ENCODE measurements around the gene FBXW5.

Gene FBXW5

DNA sequence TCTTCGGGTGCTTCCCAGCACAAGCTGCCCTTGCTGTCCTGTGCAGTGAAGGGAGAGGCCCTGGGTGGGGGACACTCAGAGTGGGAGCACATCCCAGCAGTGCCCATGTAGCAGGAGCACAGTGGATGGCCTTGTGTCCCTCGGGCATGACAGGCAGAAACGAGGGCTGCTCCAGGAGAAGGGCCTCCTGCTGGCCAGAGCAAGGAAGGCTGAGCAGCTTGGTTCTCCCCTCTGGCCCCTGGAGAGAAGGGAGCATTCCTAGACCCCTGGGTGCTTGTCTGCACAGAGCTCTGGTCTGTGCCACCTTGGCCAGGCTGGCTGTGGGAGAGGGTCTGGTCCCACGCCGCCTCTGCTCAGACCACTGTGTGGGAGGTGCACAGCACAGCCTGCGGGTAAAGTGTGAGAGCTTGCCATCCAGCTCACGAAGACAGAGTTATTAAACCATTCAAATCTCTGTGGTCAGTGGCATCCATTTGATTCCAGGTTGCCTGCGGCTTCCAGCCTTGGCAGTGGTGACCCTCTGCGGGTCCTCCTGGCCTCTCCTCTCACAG lies 18.3 kb downstream of the FBXW5 start:
- TF ChIP-seq, protein P1, sequence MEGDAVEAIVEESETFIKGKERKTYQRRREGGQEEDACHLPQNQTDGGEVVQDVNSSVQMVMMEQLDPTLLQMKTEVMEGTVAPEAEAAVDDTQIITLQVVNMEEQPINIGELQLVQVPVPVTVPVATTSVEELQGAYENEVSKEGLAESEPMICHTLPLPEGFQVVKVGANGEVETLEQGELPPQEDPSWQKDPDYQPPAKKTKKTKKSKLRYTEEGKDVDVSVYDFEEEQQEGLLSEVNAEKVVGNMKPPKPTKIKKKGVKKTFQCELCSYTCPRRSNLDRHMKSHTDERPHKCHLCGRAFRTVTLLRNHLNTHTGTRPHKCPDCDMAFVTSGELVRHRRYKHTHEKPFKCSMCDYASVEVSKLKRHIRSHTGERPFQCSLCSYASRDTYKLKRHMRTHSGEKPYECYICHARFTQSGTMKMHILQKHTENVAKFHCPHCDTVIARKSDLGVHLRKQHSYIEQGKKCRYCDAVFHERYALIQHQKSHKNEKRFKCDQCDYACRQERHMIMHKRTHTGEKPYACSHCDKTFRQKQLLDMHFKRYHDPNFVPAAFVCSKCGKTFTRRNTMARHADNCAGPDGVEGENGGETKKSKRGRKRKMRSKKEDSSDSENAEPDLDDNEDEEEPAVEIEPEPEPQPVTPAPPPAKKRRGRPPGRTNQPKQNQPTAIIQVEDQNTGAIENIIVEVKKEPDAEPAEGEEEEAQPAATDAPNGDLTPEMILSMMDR (conservative IDR thresholded peaks at IDR 0.05; ENCODE audit: low read depth, low read length): 0 out of 2 replicates have a peak, but pooled peaks have one; percentile 17
- Histone ChIP-seq H3K79me2 (ENCODE audit: insufficient read depth, low read depth) (no peaks in the 10 kb centered on the region), H3K4me3 (IDR thresholded peaks at IDR 0.05; ENCODE audit: insufficient read depth, low read depth, low read length) (no peak overlapping the region), H3K36me3 (ENCODE audit: insufficient read depth) (no peaks in the 10 kb centered on the region), H3K27ac (no peak overlapping the region), H3K4me1 (ENCODE audit: low read depth, poor library complexity, severe bottlenecking) (no peaks in the 10 kb centered on the region), H4K20me1 (ENCODE audit: insufficient read depth) (no peaks in the 10 kb centered on the region), H3K4me2 (no peak overlapping the region), H3K27me3 (ENCODE audit: insufficient read depth, low read depth) (no peaks in the 10 kb centered on the region), H2AFZ (ENCODE audit: low read depth) (no peak overlapping the region), H3K9ac (no peak overlapping the region)

DNA sequence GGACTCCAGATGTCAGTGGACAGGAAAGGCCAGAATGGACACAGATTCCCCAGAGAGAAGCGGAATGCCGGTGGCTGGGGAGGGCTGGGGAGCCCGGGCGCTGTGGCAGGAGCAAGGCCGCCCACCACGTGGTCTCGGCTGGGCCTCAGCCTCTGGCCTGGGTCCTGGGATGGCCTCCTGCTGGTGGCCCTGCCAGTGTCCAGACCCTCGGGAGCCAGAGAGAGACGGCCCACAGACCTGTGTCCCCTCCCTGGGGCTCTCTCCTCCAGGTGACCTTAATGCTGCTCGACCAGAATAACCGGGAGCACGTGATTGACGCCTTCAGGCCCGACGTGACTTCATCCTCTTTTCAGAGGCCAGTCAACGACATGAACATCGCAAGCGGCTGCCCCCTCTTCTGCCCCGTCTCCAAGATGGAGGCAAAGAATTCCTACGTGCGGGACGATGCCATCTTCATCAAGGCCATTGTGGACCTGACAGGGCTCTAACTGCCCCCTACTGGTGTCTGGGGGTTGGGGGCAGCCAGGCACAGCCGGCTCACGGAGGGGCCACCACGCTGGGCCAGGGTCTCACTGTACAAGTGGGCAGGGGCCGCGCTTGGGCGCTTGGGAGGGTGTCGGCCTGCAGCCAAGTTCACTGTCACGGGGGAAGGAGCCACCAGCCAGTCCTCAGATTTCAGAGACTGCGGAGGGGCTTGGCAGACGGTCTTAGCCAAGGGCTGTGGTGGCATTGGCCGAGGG lies 19.0 kb downstream of the FBXW5 start:
- Histone ChIP-seq H3K36me3 (ENCODE audit: insufficient read depth) (peaks cover 5% of the 10 kb centered on the region; the same call in 1 of the 2 replicates), H3K9ac (no peak overlapping the region), H3K27ac (no peak overlapping the region), H2AFZ (ENCODE audit: low read depth) (no peak overlapping the region), H3K4me2 (no peak overlapping the region), H3K79me2 (ENCODE audit: insufficient read depth, low read depth) (no peaks in the 10 kb centered on the region), H4K20me1 (ENCODE audit: insufficient read depth) (no peaks in the 10 kb centered on the region), H3K4me1 (ENCODE audit: low read depth, poor library complexity, severe bottlenecking) (no peaks in the 10 kb centered on the region), H3K4me3 (IDR thresholded peaks at IDR 0.05; ENCODE audit: insufficient read depth, low read depth, low read length) (no peak overlapping the region), H3K27me3 (ENCODE audit: insufficient read depth, low read depth) (no peaks in the 10 kb centered on the region)
- TF ChIP-seq, protein P1 (conservative IDR thresholded peaks at IDR 0.05; ENCODE audit: low read depth, low read length): no peak

DNA sequence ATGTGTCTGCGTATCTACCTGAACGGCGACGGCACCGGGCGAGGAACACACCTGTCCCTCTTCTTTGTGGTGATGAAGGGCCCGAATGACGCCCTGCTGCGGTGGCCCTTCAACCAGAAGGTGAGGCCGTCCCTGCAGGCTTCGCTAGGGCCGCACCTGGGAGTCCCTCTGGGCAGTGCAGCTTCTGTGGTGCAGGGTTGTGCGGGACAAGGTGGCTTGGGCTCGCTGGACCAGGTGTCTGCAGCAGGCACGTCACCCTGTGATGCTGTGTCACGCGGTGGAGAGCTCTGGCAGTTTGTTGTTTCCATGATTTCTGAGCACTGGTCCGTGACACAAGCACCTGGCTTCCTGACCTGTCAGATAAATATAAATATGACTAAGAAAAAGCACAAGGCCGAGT lies 20.7 kb downstream of the FBXW5 start:
- Histone ChIP-seq H3K36me3 (ENCODE audit: insufficient read depth) (peaks cover 14% of the 10 kb centered on the region; the same call in 1 of the 2 replicates), H3K27me3 (ENCODE audit: insufficient read depth, low read depth) (no peaks in the 10 kb centered on the region), H3K9ac (no peak overlapping the region), H3K4me2 (no peak overlapping the region), H2AFZ (ENCODE audit: low read depth) (no peak overlapping the region), H3K27ac (no peak overlapping the region), H4K20me1 (ENCODE audit: insufficient read depth) (no peaks in the 10 kb centered on the region), H3K79me2 (ENCODE audit: insufficient read depth, low read depth) (no peaks in the 10 kb centered on the region), H3K4me1 (ENCODE audit: low read depth, poor library complexity, severe bottlenecking) (no peaks in the 10 kb centered on the region), H3K4me3 (IDR thresholded peaks at IDR 0.05; ENCODE audit: insufficient read depth, low read depth, low read length) (no peak overlapping the region)
- TF ChIP-seq, protein P1 (conservative IDR thresholded peaks at IDR 0.05; ENCODE audit: low read depth, low read length): no peak

DNA sequence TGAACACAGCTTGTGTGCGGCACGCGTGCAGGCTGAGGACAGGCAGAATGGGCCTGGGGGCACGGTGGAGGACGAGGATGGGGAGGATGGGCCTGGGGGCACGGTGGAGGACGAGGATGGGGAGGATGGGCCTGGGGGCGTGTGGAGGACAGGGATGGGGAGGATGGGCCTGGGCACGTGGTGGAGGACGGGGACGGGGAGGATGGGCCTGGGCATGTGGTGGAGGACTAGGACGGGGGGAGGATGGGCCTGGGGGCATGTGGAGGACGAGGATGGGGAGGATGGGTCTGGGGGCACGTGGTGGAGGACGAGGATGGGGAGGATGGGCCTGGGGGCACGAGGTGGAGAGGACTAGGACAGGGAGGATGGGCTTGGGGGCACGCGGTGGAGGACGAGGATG lies 22.0 kb downstream of the FBXW5 start:
- Histone ChIP-seq H3K4me3 (IDR thresholded peaks at IDR 0.05; ENCODE audit: insufficient read depth, low read depth, low read length) (no peak overlapping the region), H3K4me2 (no peak overlapping the region), H3K4me1 (ENCODE audit: low read depth, poor library complexity, severe bottlenecking) (no peaks in the 10 kb centered on the region), H3K27me3 (ENCODE audit: insufficient read depth, low read depth) (no peaks in the 10 kb centered on the region), H2AFZ (ENCODE audit: low read depth) (no peak overlapping the region), H3K36me3 (ENCODE audit: insufficient read depth) (peaks cover 14% of the 10 kb centered on the region; the same call in 1 of the 2 replicates), H3K79me2 (ENCODE audit: insufficient read depth, low read depth) (no peaks in the 10 kb centered on the region), H3K9ac (no peak overlapping the region), H4K20me1 (ENCODE audit: insufficient read depth) (no peaks in the 10 kb centered on the region), H3K27ac (no peak overlapping the region)
- TF ChIP-seq, protein P1 (conservative IDR thresholded peaks at IDR 0.05; ENCODE audit: low read depth, low read length): no peak

All from KMS-11 (cell line).